Astrocyte of the cerebellum (primary cell): ENCODE measurements around the gene BARX1.

Experiments used
- DNase-seq: peaks from one replicate; pipeline ENCODE4 v3.0.0-alpha.2; 2011; ENCODE audit warnings: low read depth
- H3K4me3 ChIP-seq: 2 replicates; pipeline ENCODE4 v1.5.1; 2011; ENCODE audit warnings: mild to moderate bottlenecking, low read depth, low read length, moderate library complexity
- in situ Hi-C: cut with HindIII; loops from 2 replicates; pipeline ENCODE4 v1.10.0; 2017; ENCODE audit warnings: low sequenced_read_pairs
- TF ChIP-seq, protein P1 (sequence below): IDR thresholded peaks from 2 replicates; pipeline ENCODE4 v1.5.1; 2012; ENCODE audit warnings: low read length, low read depth, moderate library complexity, mild to moderate bottlenecking; ENCODE audit errors: missing control alignments

BARX1 gene

DNA sequence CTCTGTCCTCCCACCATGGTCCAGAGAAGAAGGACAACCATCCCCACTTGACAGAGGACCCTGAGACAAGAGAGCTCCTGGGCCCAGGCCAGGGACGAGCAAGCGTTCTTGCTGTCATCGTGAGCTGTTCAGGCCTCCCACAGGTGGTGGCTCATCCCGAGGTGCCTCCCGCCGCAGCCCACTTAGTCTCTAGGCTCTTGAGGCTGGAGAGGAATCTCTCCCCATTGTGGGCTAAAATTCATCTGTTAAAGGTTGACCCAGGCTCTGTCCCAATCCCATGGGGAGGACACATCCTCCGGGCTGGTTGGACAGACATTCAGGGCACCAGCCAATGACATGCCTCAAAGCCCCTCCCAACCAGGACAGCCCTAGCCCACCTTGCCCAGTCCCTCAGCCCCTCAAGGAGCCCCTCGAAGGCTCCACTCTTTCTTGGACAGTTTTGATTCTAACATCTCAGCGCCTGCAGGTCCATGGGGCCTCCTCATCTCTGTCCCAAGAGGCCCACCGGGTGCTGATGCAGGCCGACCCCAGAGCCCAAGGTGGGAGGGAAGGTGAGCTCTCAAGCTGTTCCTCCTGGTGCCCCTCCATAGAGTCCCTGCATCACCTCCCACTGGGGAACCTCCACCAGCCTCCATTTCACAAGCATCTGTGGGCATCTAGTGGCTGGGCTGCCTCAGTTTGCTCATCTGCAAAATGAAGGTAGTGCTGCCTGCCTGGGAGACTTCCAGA lies 52.9 kb downstream of the BARX1 start:
- in situ Hi-C loops = no loop called here
- TF ChIP-seq, protein P1, sequence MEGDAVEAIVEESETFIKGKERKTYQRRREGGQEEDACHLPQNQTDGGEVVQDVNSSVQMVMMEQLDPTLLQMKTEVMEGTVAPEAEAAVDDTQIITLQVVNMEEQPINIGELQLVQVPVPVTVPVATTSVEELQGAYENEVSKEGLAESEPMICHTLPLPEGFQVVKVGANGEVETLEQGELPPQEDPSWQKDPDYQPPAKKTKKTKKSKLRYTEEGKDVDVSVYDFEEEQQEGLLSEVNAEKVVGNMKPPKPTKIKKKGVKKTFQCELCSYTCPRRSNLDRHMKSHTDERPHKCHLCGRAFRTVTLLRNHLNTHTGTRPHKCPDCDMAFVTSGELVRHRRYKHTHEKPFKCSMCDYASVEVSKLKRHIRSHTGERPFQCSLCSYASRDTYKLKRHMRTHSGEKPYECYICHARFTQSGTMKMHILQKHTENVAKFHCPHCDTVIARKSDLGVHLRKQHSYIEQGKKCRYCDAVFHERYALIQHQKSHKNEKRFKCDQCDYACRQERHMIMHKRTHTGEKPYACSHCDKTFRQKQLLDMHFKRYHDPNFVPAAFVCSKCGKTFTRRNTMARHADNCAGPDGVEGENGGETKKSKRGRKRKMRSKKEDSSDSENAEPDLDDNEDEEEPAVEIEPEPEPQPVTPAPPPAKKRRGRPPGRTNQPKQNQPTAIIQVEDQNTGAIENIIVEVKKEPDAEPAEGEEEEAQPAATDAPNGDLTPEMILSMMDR = no peak
- no peak for DNase-seq
- no peak overlapping the region for H3K4me3 ChIP-seq
